WTC11 (cell line): ENCODE results near the gene LRRTM1. TPM values are rescaled to one million over a fixed set of nuclear protein-coding genes. Genes with fewer than 3 reads are reported as not detected.

Experiments used
- ATAC-seq: fragments of 200-7000 bp; cut with Tn5 transposase; 2 replicates; pipeline ENCODE4 v1.10.0; 2021; ENCODE audit warnings: mild to moderate bottlenecking, moderate library complexity
- CTCF ChIA-PET: fragments of 300-600 bp; sonication (Branson Sonifier 250); formaldehyde crosslinking; loops from one replicate; lab custom pipeline; 2021; ENCODE audit warnings: antibody characterized with exemption; lab: Charles Lee
- POLR2A ChIA-PET: fragments of 350-600 bp; sonication (Branson Sonifier 250); formaldehyde crosslinking; loops from one replicate; lab custom pipeline; 2021; ENCODE audit warnings: antibody characterized with exemption; lab: Charles Lee
- DNase-seq: peaks from one replicate; pipeline ENCODE4 v3.0.0; 2021; ENCODE audit warnings: low spot score
- H3K27ac Mint-ChIP-seq: 2 replicates; pipeline ENCODE4 v1.8.0; 2021; ENCODE audit warnings: mixed read lengths
- H3K27me3 Mint-ChIP-seq: 2 replicates; pipeline ENCODE4 v1.8.0; 2021; ENCODE audit warnings: low read depth, mild to moderate bottlenecking, moderate library complexity, mixed read lengths
- H3K36me3 Mint-ChIP-seq: 2 replicates; pipeline ENCODE4 v1.8.0; 2021; ENCODE audit warnings: mixed read lengths
- H3K4me1 Mint-ChIP-seq: 2 replicates; pipeline ENCODE4 v1.8.0; 2022; ENCODE audit warnings: mixed read lengths
- H3K4me3 Mint-ChIP-seq: 2 replicates; pipeline ENCODE4 v1.8.0; 2021; ENCODE audit warnings: mild to moderate bottlenecking, moderate library complexity, mixed read lengths
- H3K9me3 Mint-ChIP-seq: 2 replicates; pipeline ENCODE4 v1.8.0; 2021; ENCODE audit warnings: mixed read lengths
- EMX1 ChIP-seq: fragments of 250-450 bp; sonication (Bioruptor Pico); IDR thresholded peaks from 2 replicates; pipeline ENCODE4 v1.8.0; 2021; ENCODE audit warnings: mild to moderate bottlenecking
- GTF2I ChIP-seq: fragments of 250-450 bp; sonication (Bioruptor Pico); conservative IDR thresholded peaks from 2 replicates; pipeline ENCODE4 v1.4.0; 2021; ENCODE audit warnings: mild to moderate bottlenecking
- IRF2 ChIP-seq: sonication (generic); formaldehyde crosslinking; IDR thresholded peaks from 2 replicates; pipeline ENCODE4 v1.8.0; 2022; ENCODE audit warnings: low read depth, missing genetic modification reagents, borderline replicate concordance
- NR2C2 ChIP-seq: sonication (generic); formaldehyde crosslinking; IDR thresholded peaks from 2 replicates; pipeline ENCODE4 v1.8.0; 2022; ENCODE audit warnings: mild to moderate bottlenecking, missing genetic modification reagents
- PRRX2 ChIP-seq: fragments of 250-450 bp; sonication (Bioruptor Pico); IDR thresholded peaks from 2 replicates; pipeline ENCODE4 v1.8.0; 2021; ENCODE audit warnings: mild to moderate bottlenecking
- RORB ChIP-seq: fragments of 250-450 bp; sonication (Bioruptor Pico); IDR thresholded peaks from 2 replicates; pipeline ENCODE4 v1.9.0; 2021; ENCODE audit warnings: mild to moderate bottlenecking
- SMAD3 ChIP-seq: sonication (generic); formaldehyde crosslinking; IDR thresholded peaks from 2 replicates; pipeline ENCODE4 v1.8.0; 2022; ENCODE audit warnings: missing genetic modification reagents, mild to moderate bottlenecking, borderline replicate concordance
- TEAD4 ChIP-seq: sonication (generic); formaldehyde crosslinking; IDR thresholded peaks from 2 replicates; pipeline ENCODE4 v1.8.0; 2022; ENCODE audit warnings: mild to moderate bottlenecking, missing genetic modification reagents
- ZNF416 ChIP-seq: fragments of 250-450 bp; sonication (Bioruptor Pico); IDR thresholded peaks from 2 replicates; pipeline ENCODE4 v1.9.0; 2021; ENCODE audit warnings: mild to moderate bottlenecking, inconsistent platforms
- total RNA-seq: library from RNA; stranded (reverse); gene quantifications from 3 replicates; pipeline ENCODE4 v1.2.3, GENCODE V29; 2021
- TF ChIP-seq, protein P1 (sequence below): sonication (generic); formaldehyde crosslinking; IDR thresholded peaks from 2 replicates; pipeline ENCODE4 v1.8.1; 2023; ENCODE audit warnings: mild to moderate bottlenecking, missing genetic modification reagents, moderate library complexity
- TF ChIP-seq, protein P2 (sequence below): sonication (generic); formaldehyde crosslinking; conservative IDR thresholded peaks from 2 replicates; pipeline ENCODE4 v1.8.1; 2022; ENCODE audit warnings: mild to moderate bottlenecking, missing genetic modification reagents
- TF ChIP-seq, protein P3 (sequence below): sonication (generic); formaldehyde crosslinking; IDR thresholded peaks from 2 replicates; pipeline ENCODE4 v1.8.0; 2022; ENCODE audit warnings: mild to moderate bottlenecking, missing genetic modification reagents
- TF ChIP-seq, protein P4 (sequence below): sonication (generic); formaldehyde crosslinking; IDR thresholded peaks from 2 replicates; pipeline ENCODE4 v1.8.1; 2022; ENCODE audit warnings: mild to moderate bottlenecking, moderate library complexity, missing genetic modification reagents
- TF ChIP-seq, protein P5 (sequence below): fragments of 250-450 bp; sonication (Bioruptor Pico); IDR thresholded peaks from 2 replicates; pipeline ENCODE4 v2.1.2; 2022; ENCODE audit warnings: mild to moderate bottlenecking, moderate library complexity
- TF ChIP-seq, protein P6 (sequence below): sonication (generic); formaldehyde crosslinking; IDR thresholded peaks from 2 replicates; pipeline ENCODE4 v1.8.1; 2022; ENCODE audit warnings: mild to moderate bottlenecking, missing genetic modification reagents, moderate library complexity, borderline replicate concordance
- TF ChIP-seq, protein P7 (sequence below): fragments of 250-450 bp; sonication (Bioruptor Pico); IDR thresholded peaks from 2 replicates; pipeline ENCODE4 v1.9.0; 2021; ENCODE audit warnings: mild to moderate bottlenecking, borderline replicate concordance

Gene LRRTM1
- total RNA-seq, 1 experiment from 2014 or later: 1.2 TPM

DNA sequence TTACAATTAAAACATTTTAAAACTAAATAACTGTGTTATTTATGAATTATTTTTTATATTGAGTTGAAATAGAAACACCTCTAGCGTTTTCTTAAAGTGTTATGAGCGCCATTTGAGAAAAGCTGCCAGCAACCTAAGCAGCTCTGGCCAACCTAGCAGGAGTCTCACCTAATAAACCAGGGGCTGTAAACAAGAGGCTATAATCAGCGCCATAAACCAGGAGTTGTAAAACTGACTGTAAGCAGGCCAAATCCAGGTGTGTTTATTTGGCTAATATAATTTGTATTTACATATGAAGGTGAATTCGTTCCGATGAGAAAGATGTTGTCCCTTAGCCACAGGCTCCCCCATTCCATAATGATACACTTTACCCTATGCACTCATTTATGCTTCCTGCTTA is 34.7 kb downstream of the LRRTM1 start (continued):
- TF ChIP-seq, protein P1, sequence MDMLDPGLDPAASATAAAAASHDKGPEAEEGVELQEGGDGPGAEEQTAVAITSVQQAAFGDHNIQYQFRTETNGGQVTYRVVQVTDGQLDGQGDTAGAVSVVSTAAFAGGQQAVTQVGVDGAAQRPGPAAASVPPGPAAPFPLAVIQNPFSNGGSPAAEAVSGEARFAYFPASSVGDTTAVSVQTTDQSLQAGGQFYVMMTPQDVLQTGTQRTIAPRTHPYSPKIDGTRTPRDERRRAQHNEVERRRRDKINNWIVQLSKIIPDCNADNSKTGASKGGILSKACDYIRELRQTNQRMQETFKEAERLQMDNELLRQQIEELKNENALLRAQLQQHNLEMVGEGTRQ (CRISPR knock-in tag): no peak
- TF ChIP-seq, protein P2, sequence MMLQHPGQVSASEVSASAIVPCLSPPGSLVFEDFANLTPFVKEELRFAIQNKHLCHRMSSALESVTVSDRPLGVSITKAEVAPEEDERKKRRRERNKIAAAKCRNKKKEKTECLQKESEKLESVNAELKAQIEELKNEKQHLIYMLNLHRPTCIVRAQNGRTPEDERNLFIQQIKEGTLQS: no peak
- TF ChIP-seq, protein P3, sequence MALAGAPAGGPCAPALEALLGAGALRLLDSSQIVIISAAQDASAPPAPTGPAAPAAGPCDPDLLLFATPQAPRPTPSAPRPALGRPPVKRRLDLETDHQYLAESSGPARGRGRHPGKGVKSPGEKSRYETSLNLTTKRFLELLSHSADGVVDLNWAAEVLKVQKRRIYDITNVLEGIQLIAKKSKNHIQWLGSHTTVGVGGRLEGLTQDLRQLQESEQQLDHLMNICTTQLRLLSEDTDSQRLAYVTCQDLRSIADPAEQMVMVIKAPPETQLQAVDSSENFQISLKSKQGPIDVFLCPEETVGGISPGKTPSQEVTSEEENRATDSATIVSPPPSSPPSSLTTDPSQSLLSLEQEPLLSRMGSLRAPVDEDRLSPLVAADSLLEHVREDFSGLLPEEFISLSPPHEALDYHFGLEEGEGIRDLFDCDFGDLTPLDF (CRISPR knock-in tag): no peak
- TF ChIP-seq RORB: no peak

DNA sequence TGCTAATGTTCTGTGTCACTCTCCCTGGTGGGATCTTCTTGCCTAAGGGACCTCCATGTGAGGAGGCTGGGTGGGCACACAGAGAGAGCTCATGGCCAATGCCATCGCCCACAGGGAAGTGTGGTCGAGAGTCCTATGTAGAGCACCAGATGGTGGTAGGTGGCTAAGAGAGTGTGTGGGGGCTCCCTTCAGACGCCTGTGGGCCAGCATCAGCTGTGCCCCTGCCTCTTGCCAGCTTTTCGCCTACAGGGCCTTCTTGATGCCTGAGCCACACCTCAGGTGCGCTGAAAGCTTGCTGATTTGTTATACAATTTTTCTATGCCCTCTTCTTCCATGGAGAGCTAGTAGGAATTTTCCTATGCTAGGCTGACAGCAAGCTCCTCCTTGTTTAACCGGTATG is 38.3 kb downstream of the LRRTM1 start:
- no peaks in the 10 kb centered on the region for H3K4me1 Mint-ChIP-seq

DNA sequence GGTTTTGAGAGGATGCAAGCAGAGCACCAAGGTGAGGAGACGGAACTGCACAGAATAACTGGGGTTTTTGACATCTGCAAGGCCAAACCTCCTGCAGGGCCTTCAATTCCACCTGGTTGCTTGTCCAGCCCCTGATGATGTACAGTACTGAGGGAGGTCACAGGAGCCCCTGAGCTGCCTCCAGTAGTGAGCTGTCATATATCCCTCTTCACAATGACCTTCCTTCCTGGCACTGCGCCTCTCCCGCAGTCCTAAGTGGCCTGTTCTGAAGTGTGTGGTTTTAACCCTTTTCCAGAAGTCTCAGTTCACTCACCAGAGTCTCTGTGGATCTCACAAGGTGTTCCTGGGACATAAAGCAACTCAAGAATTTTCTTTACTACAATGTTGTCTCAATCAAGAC is 45.3 kb downstream of the LRRTM1 start:
- H3K4me3 Mint-ChIP-seq: no peak overlapping the region
- H3K27me3 Mint-ChIP-seq: no peaks in the 10 kb centered on the region
- DNase-seq (no peak), ATAC-seq (no peak)
- no peaks in the 10 kb centered on the region for H3K9me3 Mint-ChIP-seq
- POLR2A ChIA-PET: no interaction called here
- TF ChIP-seq, protein P4, sequence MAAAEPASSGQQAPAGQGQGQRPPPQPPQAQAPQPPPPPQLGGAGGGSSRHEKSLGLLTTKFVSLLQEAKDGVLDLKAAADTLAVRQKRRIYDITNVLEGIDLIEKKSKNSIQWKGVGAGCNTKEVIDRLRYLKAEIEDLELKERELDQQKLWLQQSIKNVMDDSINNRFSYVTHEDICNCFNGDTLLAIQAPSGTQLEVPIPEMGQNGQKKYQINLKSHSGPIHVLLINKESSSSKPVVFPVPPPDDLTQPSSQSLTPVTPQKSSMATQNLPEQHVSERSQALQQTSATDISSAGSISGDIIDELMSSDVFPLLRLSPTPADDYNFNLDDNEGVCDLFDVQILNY (CRISPR knock-in tag): no peak
- TF ChIP-seq, protein P5, sequence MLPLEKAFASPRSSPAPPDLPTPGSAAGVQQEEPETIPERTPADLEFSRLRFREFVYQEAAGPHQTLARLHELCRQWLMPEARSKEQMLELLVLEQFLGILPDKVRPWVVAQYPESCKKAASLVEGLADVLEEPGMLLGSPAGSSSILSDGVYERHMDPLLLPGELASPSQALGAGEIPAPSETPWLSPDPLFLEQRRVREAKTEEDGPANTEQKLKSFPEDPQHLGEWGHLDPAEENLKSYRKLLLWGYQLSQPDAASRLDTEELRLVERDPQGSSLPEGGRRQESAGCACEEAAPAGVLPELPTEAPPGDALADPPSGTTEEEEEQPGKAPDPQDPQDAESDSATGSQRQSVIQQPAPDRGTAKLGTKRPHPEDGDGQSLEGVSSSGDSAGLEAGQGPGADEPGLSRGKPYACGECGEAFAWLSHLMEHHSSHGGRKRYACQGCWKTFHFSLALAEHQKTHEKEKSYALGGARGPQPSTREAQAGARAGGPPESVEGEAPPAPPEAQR: no peak
- TF ChIP-seq, protein P6, sequence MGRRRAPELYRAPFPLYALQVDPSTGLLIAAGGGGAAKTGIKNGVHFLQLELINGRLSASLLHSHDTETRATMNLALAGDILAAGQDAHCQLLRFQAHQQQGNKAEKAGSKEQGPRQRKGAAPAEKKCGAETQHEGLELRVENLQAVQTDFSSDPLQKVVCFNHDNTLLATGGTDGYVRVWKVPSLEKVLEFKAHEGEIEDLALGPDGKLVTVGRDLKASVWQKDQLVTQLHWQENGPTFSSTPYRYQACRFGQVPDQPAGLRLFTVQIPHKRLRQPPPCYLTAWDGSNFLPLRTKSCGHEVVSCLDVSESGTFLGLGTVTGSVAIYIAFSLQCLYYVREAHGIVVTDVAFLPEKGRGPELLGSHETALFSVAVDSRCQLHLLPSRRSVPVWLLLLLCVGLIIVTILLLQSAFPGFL (CRISPR knock-in tag): no peak
- TF ChIP-seq SMAD3 (CRISPR knock-in tag): no peak
- no peak for TF ChIP-seq GTF2I
- TF ChIP-seq PRRX2 (CRISPR knock-in tag): no peak
- TF ChIP-seq TEAD4 (CRISPR knock-in tag): no peak
- no peak for TF ChIP-seq ZNF416 (CRISPR knock-in tag)
- TF ChIP-seq, all 79 proteins: peak for 0
- CTCF ChIA-PET: interaction anchor here (1.5 kb wide), 1 partner anchor 21 kb away, joined by 3 read pairs; no protein-coding TSS in a partner anchor
- no peak overlapping the region for H3K27ac Mint-ChIP-seq
- no peaks in the 10 kb centered on the region for H3K36me3 Mint-ChIP-seq
- peaks cover 6% of the 10 kb centered on the region for H3K4me1 Mint-ChIP-seq

More for the DNA sequence above, 38.3 kb downstream of the LRRTM1 start:
- H3K27ac Mint-ChIP-seq: no peak overlapping the region
- ATAC-seq (no peak), DNase-seq (no peak)
- H3K9me3 Mint-ChIP-seq: peaks cover 7% of the 10 kb centered on the region
- no peaks in the 10 kb centered on the region for H3K27me3 Mint-ChIP-seq
- no peak for TF ChIP-seq TEAD4 (CRISPR knock-in tag)
- TF ChIP-seq, protein P7, sequence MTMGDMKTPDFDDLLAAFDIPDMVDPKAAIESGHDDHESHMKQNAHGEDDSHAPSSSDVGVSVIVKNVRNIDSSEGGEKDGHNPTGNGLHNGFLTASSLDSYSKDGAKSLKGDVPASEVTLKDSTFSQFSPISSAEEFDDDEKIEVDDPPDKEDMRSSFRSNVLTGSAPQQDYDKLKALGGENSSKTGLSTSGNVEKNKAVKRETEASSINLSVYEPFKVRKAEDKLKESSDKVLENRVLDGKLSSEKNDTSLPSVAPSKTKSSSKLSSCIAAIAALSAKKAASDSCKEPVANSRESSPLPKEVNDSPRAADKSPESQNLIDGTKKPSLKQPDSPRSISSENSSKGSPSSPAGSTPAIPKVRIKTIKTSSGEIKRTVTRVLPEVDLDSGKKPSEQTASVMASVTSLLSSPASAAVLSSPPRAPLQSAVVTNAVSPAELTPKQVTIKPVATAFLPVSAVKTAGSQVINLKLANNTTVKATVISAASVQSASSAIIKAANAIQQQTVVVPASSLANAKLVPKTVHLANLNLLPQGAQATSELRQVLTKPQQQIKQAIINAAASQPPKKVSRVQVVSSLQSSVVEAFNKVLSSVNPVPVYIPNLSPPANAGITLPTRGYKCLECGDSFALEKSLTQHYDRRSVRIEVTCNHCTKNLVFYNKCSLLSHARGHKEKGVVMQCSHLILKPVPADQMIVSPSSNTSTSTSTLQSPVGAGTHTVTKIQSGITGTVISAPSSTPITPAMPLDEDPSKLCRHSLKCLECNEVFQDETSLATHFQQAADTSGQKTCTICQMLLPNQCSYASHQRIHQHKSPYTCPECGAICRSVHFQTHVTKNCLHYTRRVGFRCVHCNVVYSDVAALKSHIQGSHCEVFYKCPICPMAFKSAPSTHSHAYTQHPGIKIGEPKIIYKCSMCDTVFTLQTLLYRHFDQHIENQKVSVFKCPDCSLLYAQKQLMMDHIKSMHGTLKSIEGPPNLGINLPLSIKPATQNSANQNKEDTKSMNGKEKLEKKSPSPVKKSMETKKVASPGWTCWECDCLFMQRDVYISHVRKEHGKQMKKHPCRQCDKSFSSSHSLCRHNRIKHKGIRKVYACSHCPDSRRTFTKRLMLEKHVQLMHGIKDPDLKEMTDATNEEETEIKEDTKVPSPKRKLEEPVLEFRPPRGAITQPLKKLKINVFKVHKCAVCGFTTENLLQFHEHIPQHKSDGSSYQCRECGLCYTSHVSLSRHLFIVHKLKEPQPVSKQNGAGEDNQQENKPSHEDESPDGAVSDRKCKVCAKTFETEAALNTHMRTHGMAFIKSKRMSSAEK (CRISPR knock-in tag): no peak
- TF ChIP-seq PRRX2 (CRISPR knock-in tag): no peak
- no peak for TF ChIP-seq EMX1 (CRISPR knock-in tag)
- no peak for TF ChIP-seq IRF2
- TF ChIP-seq NR2C2: no peak
- ChIA-PET CTCF (no interaction called here), POLR2A (no interaction called here)
- H3K4me3 Mint-ChIP-seq: no peak overlapping the region
- no peaks in the 10 kb centered on the region for H3K36me3 Mint-ChIP-seq
